Right atrium auricular region (tissue), 2 donors: ENCODE results near the gene NDUFC2. TPM values are rescaled to one million over a fixed set of nuclear protein-coding genes. Genes with fewer than 3 reads are reported as not detected.
A peak's percentile ranks its signal among the peaks of the same experiment; 100 is the strongest.

Experiments used
- DNase-seq: peaks from one replicate; pipeline ENCODE4 v3.0.0-alpha.2; 2019; ENCODE audit warnings: low spot score
- H3K27ac ChIP-seq, 2 donors: fragments of 200-600 bp; sonication (generic); 1 replicate in 1 of 2; 2 replicates in 1 of 2; pipeline ENCODE4 v1.5.1; 2016 to 2019
- H3K27me3 ChIP-seq, 2 donors: fragments of 200-600 bp; sonication (generic); one replicate each; pipeline versions ENCODE4 v1.5.1 to v1.6.0; 2017 to 2019
- H3K36me3 ChIP-seq: fragments of 200-600 bp; sonication (generic); one replicate; pipeline ENCODE4 v1.5.1; 2016
- H3K4me1 ChIP-seq, 2 donors: fragments of 200-600 bp; sonication (generic); one replicate each; pipeline versions ENCODE4 v1.5.1 to v1.6.0; 2017 to 2019
- H3K4me3 ChIP-seq, 2 donors: fragments of 200-600 bp; sonication (generic); 1 replicate in 1 of 2; 2 replicates in 1 of 2; pipeline ENCODE4 v1.5.1; 2017 to 2019; ENCODE audit warnings: mild to moderate bottlenecking in 1 of 2, moderate library complexity in 1 of 2
- H3K9me3 ChIP-seq, 2 donors: fragments of 200-600 bp; sonication (generic); one replicate each; pipeline ENCODE4 v1.5.1; 2019
- CTCF ChIP-seq, 2 donors: fragments of 200-600 bp; sonication (generic); IDR thresholded peaks; one replicate each; pipeline ENCODE4 v1.5.1; 2019; ENCODE audit warnings: antibody characterized with exemption in 2 of 2
- total RNA-seq, 2 donors: library from RNA; depleted of rRNA; stranded (reverse); fragments of >200 nt; gene quantifications; one replicate each; pipeline ENCODE4 v1.1.0, GENCODE V29; 2016

NDUFC2 gene
- total RNA-seq: 100 to 1,000 TPM; 154 to 163 TPM

- Histone ChIP-seq H3K27ac (peak within 1 kb of the TSS; percentile 87 to 92), H3K4me3 (peak within 1 kb of the TSS; percentile 85 to 94), H3K4me1 (peaks cover 0 to 40% of the 10 kb centered on the region in 2 donors), H3K9me3 (no peaks in the 10 kb centered on the region), H3K27me3 (no peaks in the 10 kb centered on the region), H3K36me3 (no peaks in the 10 kb centered on the region)
- peak; percentile 80 for DNase-seq
- peak in 1 of 2 donors; percentile 18 for TF ChIP-seq CTCF (IDR thresholded peaks at IDR 0.05)
Measured at GRCh38 chr11:78079232-78080083, at the start of gene NDUFC2. Gene NDUFC2 (minus strand): TSS chr11:78079862. CDS start chr11:78079744, 118 bp downstream.

- DNase-seq: no peak
- no peaks in the 10 kb centered on the region for H3K4me1 ChIP-seq
- H3K4me3 ChIP-seq: no peak overlapping the region
- H3K27ac ChIP-seq: no peak overlapping the region
- no peaks in the 10 kb centered on the region for H3K9me3 ChIP-seq
- H3K27me3 ChIP-seq: no peaks in the 10 kb centered on the region
- TF ChIP-seq CTCF (IDR thresholded peaks at IDR 0.05): no peak
- no peaks in the 10 kb centered on the region for H3K36me3 ChIP-seq
Measured at GRCh38 chr11:78127403-78127802, 47.7 kb upstream of the NDUFC2 start.

GRCh38 chr11:78112582-78113275 is 33.1 kb upstream of the NDUFC2 start:
- no peak overlapping the region for H3K4me3 ChIP-seq
- no peak for DNase-seq
- H3K27ac ChIP-seq: no peak overlapping the region
- no peaks in the 10 kb centered on the region for H3K4me1 ChIP-seq
- no peak for TF ChIP-seq CTCF (IDR thresholded peaks at IDR 0.05)
- H3K9me3 ChIP-seq: no peaks in the 10 kb centered on the region
- H3K36me3 ChIP-seq: peaks cover 37% of the 10 kb centered on the region
- H3K27me3 ChIP-seq: no peaks in the 10 kb centered on the region

- no peaks in the 10 kb centered on the region for H3K4me1 ChIP-seq
- no peak for DNase-seq
- no peak for TF ChIP-seq CTCF (IDR thresholded peaks at IDR 0.05)
- no peak overlapping the region for H3K4me3 ChIP-seq
- H3K9me3 ChIP-seq: no peaks in the 10 kb centered on the region
- H3K27ac ChIP-seq: no peak overlapping the region
- H3K36me3 ChIP-seq: peaks cover 37% of the 10 kb centered on the region
- no peaks in the 10 kb centered on the region for H3K27me3 ChIP-seq
Measured at GRCh38 chr11:78111298-78111697, 31.6 kb upstream of the NDUFC2 start.

- Histone ChIP-seq H3K4me1 (no peaks in the 10 kb centered on the region), H3K9me3 (no peaks in the 10 kb centered on the region), H3K4me3 (no peak overlapping the region), H3K27ac (no peak overlapping the region), H3K36me3 (peaks cover 37% of the 10 kb centered on the region), H3K27me3 (no peaks in the 10 kb centered on the region)
- no peak for DNase-seq
- no peak for TF ChIP-seq CTCF (IDR thresholded peaks at IDR 0.05)
Measured at GRCh38 chr11:78110830-78111229, 31.2 kb upstream of the NDUFC2 start.
